ENCODE measurements around the gene SULT1A1.
"Not testable (repeated sequence)": the region's sequence is repeated elsewhere in the genome, so short reads cannot be mapped to it uniquely, and the experiment has no call there.

DNA sequence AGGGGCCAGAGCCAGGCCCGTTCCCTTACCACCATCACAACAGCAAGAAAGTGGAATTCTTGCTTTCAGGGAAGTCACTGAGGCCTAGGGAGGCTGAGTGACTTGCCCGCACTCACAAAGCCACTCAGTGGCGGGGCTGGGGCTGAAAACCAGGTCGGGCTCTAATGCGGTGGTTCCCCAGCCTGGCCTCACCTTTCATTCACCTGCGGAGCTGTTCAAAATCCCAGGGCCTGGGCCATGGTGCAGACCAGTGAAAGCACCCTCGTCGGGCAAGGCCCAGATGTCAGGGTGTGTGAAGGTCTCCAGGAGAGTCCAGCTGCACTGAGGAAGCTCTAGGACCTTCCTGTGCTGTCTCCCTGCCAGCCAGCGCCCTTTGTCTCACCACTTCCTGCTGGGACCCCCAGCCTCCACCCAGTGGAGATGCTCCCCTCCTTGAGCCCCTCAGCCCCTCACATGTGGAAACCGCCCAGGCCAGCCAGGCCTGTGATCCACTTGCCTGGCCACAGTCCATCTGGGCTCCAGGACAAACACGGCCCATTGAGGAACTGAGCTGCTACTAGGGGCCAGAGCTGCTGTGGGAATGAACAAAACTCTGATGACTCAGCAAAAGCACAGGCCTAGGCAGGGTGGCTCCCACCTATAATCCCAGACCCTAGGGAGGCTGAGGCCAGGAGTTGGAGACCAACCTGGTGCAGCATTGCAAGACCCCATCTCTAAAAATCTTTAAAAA is 812 bp downstream of the SULT1A1 start:
- TF ChIP-seq NR1H2 (CRISPR knock-in tag; IDR thresholded peaks at IDR 0.05); FOXK1 (CRISPR knock-in tag; IDR thresholded peaks at IDR 0.05); ZNF416 (CRISPR knock-in tag; IDR thresholded peaks at IDR 0.05); JUN (CRISPR knock-in tag; IDR thresholded peaks at IDR 0.05); ZNF219 (CRISPR knock-in tag; IDR thresholded peaks at IDR 0.05; ENCODE audit: borderline replicate concordance); RELA (CRISPR knock-in tag; IDR thresholded peaks at IDR 0.05; ENCODE audit: borderline replicate concordance): not testable (repeated sequence)
- TF ChIP-seq, protein P1, sequence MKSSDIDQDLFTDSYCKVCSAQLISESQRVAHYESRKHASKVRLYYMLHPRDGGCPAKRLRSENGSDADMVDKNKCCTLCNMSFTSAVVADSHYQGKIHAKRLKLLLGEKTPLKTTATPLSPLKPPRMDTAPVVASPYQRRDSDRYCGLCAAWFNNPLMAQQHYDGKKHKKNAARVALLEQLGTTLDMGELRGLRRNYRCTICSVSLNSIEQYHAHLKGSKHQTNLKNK (CRISPR knock-in tag; IDR thresholded peaks at IDR 0.05), result not testable (repeated sequence)
- TF ChIP-seq, protein P2, sequence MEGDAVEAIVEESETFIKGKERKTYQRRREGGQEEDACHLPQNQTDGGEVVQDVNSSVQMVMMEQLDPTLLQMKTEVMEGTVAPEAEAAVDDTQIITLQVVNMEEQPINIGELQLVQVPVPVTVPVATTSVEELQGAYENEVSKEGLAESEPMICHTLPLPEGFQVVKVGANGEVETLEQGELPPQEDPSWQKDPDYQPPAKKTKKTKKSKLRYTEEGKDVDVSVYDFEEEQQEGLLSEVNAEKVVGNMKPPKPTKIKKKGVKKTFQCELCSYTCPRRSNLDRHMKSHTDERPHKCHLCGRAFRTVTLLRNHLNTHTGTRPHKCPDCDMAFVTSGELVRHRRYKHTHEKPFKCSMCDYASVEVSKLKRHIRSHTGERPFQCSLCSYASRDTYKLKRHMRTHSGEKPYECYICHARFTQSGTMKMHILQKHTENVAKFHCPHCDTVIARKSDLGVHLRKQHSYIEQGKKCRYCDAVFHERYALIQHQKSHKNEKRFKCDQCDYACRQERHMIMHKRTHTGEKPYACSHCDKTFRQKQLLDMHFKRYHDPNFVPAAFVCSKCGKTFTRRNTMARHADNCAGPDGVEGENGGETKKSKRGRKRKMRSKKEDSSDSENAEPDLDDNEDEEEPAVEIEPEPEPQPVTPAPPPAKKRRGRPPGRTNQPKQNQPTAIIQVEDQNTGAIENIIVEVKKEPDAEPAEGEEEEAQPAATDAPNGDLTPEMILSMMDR (IDR thresholded peaks at IDR 0.05), result not testable (repeated sequence)
- TF ChIP-seq, protein P3, sequence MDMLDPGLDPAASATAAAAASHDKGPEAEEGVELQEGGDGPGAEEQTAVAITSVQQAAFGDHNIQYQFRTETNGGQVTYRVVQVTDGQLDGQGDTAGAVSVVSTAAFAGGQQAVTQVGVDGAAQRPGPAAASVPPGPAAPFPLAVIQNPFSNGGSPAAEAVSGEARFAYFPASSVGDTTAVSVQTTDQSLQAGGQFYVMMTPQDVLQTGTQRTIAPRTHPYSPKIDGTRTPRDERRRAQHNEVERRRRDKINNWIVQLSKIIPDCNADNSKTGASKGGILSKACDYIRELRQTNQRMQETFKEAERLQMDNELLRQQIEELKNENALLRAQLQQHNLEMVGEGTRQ (CRISPR knock-in tag; IDR thresholded peaks at IDR 0.05), result not testable (repeated sequence)
- TF ChIP-seq, protein P4, sequence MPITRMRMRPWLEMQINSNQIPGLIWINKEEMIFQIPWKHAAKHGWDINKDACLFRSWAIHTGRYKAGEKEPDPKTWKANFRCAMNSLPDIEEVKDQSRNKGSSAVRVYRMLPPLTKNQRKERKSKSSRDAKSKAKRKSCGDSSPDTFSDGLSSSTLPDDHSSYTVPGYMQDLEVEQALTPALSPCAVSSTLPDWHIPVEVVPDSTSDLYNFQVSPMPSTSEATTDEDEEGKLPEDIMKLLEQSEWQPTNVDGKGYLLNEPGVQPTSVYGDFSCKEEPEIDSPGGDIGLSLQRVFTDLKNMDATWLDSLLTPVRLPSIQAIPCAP (CRISPR knock-in tag; IDR thresholded peaks at IDR 0.05), result not testable (repeated sequence)
- TF ChIP-seq, protein P5, sequence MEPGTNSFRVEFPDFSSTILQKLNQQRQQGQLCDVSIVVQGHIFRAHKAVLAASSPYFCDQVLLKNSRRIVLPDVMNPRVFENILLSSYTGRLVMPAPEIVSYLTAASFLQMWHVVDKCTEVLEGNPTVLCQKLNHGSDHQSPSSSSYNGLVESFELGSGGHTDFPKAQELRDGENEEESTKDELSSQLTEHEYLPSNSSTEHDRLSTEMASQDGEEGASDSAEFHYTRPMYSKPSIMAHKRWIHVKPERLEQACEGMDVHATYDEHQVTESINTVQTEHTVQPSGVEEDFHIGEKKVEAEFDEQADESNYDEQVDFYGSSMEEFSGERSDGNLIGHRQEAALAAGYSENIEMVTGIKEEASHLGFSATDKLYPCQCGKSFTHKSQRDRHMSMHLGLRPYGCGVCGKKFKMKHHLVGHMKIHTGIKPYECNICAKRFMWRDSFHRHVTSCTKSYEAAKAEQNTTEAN (CRISPR knock-in tag; IDR thresholded peaks at IDR 0.05), result not testable (repeated sequence)
- TF ChIP-seq, protein P6, sequence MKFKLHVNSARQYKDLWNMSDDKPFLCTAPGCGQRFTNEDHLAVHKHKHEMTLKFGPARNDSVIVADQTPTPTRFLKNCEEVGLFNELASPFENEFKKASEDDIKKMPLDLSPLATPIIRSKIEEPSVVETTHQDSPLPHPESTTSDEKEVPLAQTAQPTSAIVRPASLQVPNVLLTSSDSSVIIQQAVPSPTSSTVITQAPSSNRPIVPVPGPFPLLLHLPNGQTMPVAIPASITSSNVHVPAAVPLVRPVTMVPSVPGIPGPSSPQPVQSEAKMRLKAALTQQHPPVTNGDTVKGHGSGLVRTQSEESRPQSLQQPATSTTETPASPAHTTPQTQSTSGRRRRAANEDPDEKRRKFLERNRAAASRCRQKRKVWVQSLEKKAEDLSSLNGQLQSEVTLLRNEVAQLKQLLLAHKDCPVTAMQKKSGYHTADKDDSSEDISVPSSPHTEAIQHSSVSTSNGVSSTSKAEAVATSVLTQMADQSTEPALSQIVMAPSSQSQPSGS (CRISPR knock-in tag; IDR thresholded peaks at IDR 0.05; ENCODE audit: borderline replicate concordance, low read depth), result not testable (repeated sequence)

Data from WTC11 (cell line).